HepG2 (cell line): ENCODE measurements around the gene C1orf159. TPM values are rescaled to one million over a fixed set of nuclear protein-coding genes. Genes with fewer than 3 reads are reported as not detected.

ENCODE experiments used
- ARHGAP35 ChIP-seq: sonication (generic); formaldehyde crosslinking; IDR thresholded peaks from 2 replicates; pipeline ENCODE4 v1.9.0; 2022; ENCODE audit warnings: mild to moderate bottlenecking, inconsistent platforms, moderate library complexity, missing genetic modification reagents, borderline replicate concordance
- HNRNPK ChIP-seq: fragments of 200-400 bp; formaldehyde crosslinking; IDR thresholded peaks from 2 replicates; pipeline ENCODE4 v1.6.1; 2018; ENCODE audit warnings: low read length, low read depth, moderate library complexity, mild to moderate bottlenecking; ENCODE audit not compliant: poor library complexity, severe bottlenecking
- KMT2A ChIP-seq: sonication (generic); formaldehyde crosslinking; IDR thresholded peaks from 2 replicates; pipeline ENCODE4 v1.4.0; 2020; ENCODE audit warnings: missing genetic modification reagents
- POLR2AphosphoS5 ChIP-seq: IDR thresholded peaks from 2 replicates; pipeline ENCODE4 v1.6.1; 2012; ENCODE audit warnings: low read depth, low read length
- WIZ ChIP-seq: sonication (generic); formaldehyde crosslinking; IDR thresholded peaks from 2 replicates; pipeline ENCODE4 v1.5.1; 2020; ENCODE audit warnings: mild to moderate bottlenecking, missing genetic modification reagents
- ZKSCAN8 ChIP-seq: IDR thresholded peaks from 2 replicates; pipeline ENCODE4 v1.6.1; 2016; ENCODE audit warnings: borderline replicate concordance, missing genetic modification reagents, missing compliant biosample characterization
- ZNF3 ChIP-seq: IDR thresholded peaks from 2 replicates; pipeline ENCODE4 v1.7.0; 2017; ENCODE audit warnings: inconsistent platforms
- ZNF703 ChIP-seq: sonication (generic); formaldehyde crosslinking; IDR thresholded peaks from 2 replicates; pipeline ENCODE4 v1.5.1; 2020; ENCODE audit warnings: missing genetic modification reagents, mild to moderate bottlenecking, moderate library complexity, borderline replicate concordance
- ZNF776 ChIP-seq: sonication (generic); formaldehyde crosslinking; IDR thresholded peaks from 2 replicates; pipeline ENCODE4 v1.4.0; 2020; ENCODE audit warnings: mild to moderate bottlenecking, missing genetic modification reagents
- polyA plus RNA-seq, 8 experiments: library from polyadenylated mRNA; depleted of rRNA in 3 of 8; stranded (reverse) in 7 of 8; unstranded in 1 of 8; fragments of >200 nt; fragmentation: Illumina TruSeq in 4 of 8; extraction: Trizol in 4 of 8; gene quantifications; 2 replicates each; pipeline versions ENCODE4 v1.2.1 to v1.2.3, GENCODE V29; 2011 to 2016; ENCODE audit warnings: low read depth in 4 of 8, missing spikeins in 1 of 8, mixed read lengths in 1 of 8; ENCODE audit not compliant: insufficient read depth in 1 of 8
- total RNA-seq, 5 experiments: library from RNA; depleted of rRNA; stranded (reverse); fragments of >200 nt; fragmentation: Illumina TruSeq; extraction: Trizol; gene quantifications; 2 replicates each; pipeline ENCODE4 v1.2.3, GENCODE V29; 2016; ENCODE audit warnings: low read depth in 1 of 5
- TF ChIP-seq, protein P1 (sequence below): sonication (generic); formaldehyde crosslinking; IDR thresholded peaks from 2 replicates; pipeline ENCODE4 v1.4.0; 2020; ENCODE audit warnings: missing genetic modification reagents, borderline replicate concordance
- TF ChIP-seq, protein P2 (sequence below): IDR thresholded peaks from 2 replicates; pipeline ENCODE4 v1.6.1; 2016; ENCODE audit warnings: low read depth, borderline replicate concordance
- TF ChIP-seq, protein P3 (sequence below): sonication (generic); formaldehyde crosslinking; IDR thresholded peaks from 2 replicates; pipeline ENCODE4 v1.5.1; 2020; ENCODE audit warnings: missing genetic modification reagents, mild to moderate bottlenecking, borderline replicate concordance
- TF ChIP-seq, protein P4 (sequence below): sonication (generic); formaldehyde crosslinking; IDR thresholded peaks from 2 replicates; pipeline ENCODE4 v1.5.1; 2020; ENCODE audit warnings: missing genetic modification reagents, mild to moderate bottlenecking, borderline replicate concordance
- TF ChIP-seq, protein P5 (sequence below): sonication (generic); formaldehyde crosslinking; IDR thresholded peaks from 2 replicates; pipeline ENCODE4 v1.8.1; 2023; ENCODE audit warnings: mild to moderate bottlenecking, missing genetic modification reagents, borderline replicate concordance
- TF ChIP-seq, protein P6 (sequence below): sonication (generic); formaldehyde crosslinking; IDR thresholded peaks from 2 replicates; pipeline ENCODE4 v1.5.0; 2020; ENCODE audit warnings: missing genetic modification reagents
- TF ChIP-seq, protein P7 (sequence below): sonication (generic); formaldehyde crosslinking; IDR thresholded peaks from 2 replicates; pipeline ENCODE4 v1.4.0; 2020; ENCODE audit warnings: missing genetic modification reagents

C1orf159 gene
- total and polyA plus RNA-seq, 2 of the 13 experiments (the other 11 are each of a cell fraction or from before 2014, with no cell fraction given), result 3.8 to 6.7 TPM

DNA sequence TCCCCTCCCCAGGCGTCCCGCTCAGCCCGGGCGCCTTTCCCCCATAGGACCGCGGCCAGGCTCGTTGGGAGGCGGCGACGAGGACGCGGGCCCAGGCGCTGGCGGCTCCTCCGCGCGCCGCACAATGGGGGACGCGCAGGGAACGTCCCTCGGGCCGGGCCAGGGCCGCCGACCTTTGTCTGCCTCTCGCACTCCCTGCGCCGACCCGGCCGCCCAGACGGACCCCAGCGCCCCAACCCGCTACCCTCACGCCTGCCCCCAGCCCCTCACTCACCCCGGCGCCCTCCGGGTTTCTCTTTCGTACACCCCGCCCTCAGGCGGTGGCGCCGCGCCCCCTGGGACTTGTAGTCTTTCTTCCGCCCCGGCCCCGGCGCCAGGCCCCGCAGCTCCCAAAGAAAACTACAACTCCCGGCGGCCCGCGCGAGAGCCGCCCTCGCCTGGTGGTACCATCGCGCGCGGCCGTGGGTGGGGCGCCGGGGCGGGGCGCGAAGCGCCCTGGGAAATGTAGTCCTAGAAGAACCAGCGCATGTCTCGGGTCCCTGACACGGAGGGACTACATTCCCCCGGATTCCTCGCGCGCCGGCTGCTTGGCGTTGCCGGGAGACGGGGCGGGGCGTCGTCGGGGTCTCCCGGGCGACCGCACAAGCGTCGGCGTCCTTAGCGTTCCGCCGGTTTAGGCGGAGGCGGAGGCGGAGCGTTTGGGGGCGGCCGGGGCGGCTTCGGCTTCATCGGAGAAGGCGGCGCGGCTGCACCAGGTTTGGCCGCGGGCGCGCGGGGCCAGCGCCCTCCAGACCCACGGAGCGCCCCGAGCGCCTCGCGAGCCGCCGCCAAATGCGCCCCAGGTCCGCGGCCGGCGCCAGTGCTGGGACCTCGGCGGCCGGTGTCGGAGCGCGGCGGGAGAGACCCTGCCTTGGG is at the start of gene C1orf159 (continued):
- TF ChIP-seq POLR2AphosphoS5, result peak; percentile 37; the same call in 1 of the 2 replicates
- TF ChIP-seq, protein P1, sequence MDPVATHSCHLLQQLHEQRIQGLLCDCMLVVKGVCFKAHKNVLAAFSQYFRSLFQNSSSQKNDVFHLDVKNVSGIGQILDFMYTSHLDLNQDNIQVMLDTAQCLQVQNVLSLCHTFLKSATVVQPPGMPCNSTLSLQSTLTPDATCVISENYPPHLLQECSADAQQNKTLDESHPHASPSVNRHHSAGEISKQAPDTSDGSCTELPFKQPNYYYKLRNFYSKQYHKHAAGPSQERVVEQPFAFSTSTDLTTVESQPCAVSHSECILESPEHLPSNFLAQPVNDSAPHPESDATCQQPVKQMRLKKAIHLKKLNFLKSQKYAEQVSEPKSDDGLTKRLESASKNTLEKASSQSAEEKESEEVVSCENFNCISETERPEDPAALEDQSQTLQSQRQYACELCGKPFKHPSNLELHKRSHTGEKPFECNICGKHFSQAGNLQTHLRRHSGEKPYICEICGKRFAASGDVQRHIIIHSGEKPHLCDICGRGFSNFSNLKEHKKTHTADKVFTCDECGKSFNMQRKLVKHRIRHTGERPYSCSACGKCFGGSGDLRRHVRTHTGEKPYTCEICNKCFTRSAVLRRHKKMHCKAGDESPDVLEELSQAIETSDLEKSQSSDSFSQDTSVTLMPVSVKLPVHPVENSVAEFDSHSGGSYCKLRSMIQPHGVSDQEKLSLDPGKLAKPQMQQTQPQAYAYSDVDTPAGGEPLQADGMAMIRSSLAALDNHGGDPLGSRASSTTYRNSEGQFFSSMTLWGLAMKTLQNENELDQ, result no peak
- peak; percentile 95 for TF ChIP-seq HNRNPK
- TF ChIP-seq KMT2A (CRISPR knock-in tag), result no peak
- peak; percentile 60; the same call in 1 of the 2 replicates for TF ChIP-seq ARHGAP35 (CRISPR knock-in tag)
- TF ChIP-seq, protein P2, sequence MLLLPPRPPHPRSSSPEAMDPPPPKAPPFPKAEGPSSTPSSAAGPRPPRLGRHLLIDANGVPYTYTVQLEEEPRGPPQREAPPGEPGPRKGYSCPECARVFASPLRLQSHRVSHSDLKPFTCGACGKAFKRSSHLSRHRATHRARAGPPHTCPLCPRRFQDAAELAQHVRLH, result 0 out of 2 replicates have a peak, but pooled peaks have one; percentile 61
- TF ChIP-seq ZNF776 (CRISPR knock-in tag), result no peak
- TF ChIP-seq WIZ, result no peak
- TF ChIP-seq, protein P3, sequence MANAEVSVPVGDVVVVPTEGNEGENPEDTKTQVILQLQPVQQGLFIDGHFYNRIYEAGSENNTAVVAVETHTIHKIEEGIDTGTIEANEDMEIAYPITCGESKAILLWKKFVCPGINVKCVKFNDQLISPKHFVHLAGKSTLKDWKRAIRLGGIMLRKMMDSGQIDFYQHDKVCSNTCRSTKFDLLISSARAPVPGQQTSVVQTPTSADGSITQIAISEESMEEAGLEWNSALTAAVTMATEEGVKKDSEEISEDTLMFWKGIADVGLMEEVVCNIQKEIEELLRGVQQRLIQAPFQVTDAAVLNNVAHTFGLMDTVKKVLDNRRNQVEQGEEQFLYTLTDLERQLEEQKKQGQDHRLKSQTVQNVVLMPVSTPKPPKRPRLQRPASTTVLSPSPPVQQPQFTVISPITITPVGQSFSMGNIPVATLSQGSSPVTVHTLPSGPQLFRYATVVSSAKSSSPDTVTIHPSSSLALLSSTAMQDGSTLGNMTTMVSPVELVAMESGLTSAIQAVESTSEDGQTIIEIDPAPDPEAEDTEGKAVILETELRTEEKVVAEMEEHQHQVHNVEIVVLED (CRISPR knock-in tag), result peak; percentile 96
- TF ChIP-seq, protein P4, sequence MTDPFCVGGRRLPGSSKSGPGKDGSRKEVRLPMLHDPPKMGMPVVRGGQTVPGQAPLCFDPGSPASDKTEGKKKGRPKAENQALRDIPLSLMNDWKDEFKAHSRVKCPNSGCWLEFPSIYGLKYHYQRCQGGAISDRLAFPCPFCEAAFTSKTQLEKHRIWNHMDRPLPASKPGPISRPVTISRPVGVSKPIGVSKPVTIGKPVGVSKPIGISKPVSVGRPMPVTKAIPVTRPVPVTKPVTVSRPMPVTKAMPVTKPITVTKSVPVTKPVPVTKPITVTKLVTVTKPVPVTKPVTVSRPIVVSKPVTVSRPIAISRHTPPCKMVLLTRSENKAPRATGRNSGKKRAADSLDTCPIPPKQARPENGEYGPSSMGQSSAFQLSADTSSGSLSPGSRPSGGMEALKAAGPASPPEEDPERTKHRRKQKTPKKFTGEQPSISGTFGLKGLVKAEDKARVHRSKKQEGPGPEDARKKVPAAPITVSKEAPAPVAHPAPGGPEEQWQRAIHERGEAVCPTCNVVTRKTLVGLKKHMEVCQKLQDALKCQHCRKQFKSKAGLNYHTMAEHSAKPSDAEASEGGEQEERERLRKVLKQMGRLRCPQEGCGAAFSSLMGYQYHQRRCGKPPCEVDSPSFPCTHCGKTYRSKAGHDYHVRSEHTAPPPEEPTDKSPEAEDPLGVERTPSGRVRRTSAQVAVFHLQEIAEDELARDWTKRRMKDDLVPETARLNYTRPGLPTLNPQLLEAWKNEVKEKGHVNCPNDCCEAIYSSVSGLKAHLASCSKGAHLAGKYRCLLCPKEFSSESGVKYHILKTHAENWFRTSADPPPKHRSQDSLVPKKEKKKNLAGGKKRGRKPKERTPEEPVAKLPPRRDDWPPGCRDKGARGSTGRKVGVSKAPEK (CRISPR knock-in tag), result no peak
- TF ChIP-seq, protein P5, sequence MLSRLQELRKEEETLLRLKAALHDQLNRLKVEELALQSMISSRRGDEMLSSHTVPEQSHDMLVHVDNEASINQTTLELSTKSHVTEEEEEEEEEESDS (CRISPR knock-in tag), result no peak
- 0 out of 2 replicates have a peak, but pooled peaks have one; percentile 56 for TF ChIP-seq ZNF703 (CRISPR knock-in tag)
- TF ChIP-seq, protein P6, sequence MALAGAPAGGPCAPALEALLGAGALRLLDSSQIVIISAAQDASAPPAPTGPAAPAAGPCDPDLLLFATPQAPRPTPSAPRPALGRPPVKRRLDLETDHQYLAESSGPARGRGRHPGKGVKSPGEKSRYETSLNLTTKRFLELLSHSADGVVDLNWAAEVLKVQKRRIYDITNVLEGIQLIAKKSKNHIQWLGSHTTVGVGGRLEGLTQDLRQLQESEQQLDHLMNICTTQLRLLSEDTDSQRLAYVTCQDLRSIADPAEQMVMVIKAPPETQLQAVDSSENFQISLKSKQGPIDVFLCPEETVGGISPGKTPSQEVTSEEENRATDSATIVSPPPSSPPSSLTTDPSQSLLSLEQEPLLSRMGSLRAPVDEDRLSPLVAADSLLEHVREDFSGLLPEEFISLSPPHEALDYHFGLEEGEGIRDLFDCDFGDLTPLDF (CRISPR knock-in tag), result peak; percentile 89
- TF ChIP-seq ZNF3 (CRISPR knock-in tag), result no peak
- TF ChIP-seq, protein P7, sequence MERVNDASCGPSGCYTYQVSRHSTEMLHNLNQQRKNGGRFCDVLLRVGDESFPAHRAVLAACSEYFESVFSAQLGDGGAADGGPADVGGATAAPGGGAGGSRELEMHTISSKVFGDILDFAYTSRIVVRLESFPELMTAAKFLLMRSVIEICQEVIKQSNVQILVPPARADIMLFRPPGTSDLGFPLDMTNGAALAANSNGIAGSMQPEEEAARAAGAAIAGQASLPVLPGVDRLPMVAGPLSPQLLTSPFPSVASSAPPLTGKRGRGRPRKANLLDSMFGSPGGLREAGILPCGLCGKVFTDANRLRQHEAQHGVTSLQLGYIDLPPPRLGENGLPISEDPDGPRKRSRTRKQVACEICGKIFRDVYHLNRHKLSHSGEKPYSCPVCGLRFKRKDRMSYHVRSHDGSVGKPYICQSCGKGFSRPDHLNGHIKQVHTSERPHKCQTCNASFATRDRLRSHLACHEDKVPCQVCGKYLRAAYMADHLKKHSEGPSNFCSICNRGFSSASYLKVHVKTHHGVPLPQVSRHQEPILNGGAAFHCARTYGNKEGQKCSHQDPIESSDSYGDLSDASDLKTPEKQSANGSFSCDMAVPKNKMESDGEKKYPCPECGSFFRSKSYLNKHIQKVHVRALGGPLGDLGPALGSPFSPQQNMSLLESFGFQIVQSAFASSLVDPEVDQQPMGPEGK (CRISPR knock-in tag), result peak; percentile 43
- peak; percentile 32; the same call in 1 of the 2 replicates for TF ChIP-seq ZKSCAN8 (CRISPR knock-in tag)
